HTR-8/SVneo (cell line): ENCODE measurements around the gene CDH22.

Source experiments
- DNase-seq: peaks from one replicate; pipeline ENCODE4 v3.0.0; 2011; ENCODE audit warnings: low spot score, mixed read lengths; ENCODE audit not compliant: insufficient read length
- FAIRE-seq: peaks from 2 replicates; lab custom pipeline; 2011; peaks lifted over from hg19 to GRCh38; lab: Jason Lieb, UNC

The CDH22 gene

DNA sequence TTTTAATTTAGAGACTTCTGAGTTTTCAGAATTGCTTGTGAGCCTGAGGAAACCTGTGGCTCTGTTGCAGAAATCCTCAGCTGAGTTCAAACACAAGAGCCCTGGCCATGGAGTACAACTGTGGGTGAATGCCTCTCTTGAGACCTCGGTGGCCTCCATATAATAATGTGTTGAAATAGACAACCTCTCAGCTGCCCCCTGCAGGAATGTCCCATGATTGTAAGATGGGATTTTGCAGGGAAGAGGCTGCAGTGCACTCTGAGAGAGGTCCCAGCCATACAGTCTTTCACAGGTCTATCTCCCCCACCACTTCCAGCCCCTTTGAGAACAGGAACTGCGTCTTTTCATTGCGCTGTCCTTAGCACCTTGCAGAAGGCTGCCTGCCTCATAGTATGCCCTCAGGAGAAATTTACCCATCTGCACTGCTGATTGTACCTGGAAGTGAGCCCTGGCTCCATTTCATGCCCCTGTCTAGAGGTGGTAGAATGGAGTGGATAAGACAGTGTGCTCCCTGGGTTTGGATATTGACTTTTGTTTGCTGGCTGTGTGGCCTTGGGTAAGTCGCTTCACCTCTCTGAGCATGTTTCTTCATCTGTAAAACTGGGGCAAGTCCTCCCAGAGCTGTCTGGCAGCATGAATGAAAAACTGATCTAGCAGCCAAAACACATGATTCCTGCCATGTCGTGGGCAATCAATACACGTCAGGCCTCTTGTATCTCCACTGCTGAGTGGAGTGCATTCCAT is 16.8 kb upstream of the CDH22 start:
- FAIRE-seq (peak; percentile 63), DNase-seq (peak; percentile 70)

- FAIRE-seq (peak; percentile 63), DNase-seq (no peak)
These were observed 16.1 kb upstream of the CDH22 start for GRCh38 chr20:46324379-46324778.

DNA sequence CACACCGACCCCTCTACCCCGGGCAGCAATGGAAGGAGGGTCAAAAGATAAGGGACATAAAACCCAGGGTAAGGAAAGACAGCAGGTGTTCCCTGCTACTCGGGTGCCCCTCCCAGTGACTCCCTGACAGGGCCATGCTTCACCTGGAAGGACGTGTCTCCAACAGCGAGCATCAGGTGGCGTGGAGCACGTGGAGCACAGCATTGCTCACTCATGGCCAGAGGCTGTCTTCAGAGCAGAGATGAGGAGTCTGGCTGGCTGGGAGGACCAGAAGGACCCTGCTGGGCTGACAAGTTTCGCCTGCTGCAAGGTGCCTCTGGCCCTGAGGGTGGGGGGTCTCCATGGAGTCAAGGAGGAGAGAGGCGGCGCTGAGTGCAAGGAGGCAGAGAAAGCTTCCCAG is 15.3 kb upstream of the CDH22 start:
- FAIRE-seq (peak; percentile 46), DNase-seq (no peak)

DNA sequence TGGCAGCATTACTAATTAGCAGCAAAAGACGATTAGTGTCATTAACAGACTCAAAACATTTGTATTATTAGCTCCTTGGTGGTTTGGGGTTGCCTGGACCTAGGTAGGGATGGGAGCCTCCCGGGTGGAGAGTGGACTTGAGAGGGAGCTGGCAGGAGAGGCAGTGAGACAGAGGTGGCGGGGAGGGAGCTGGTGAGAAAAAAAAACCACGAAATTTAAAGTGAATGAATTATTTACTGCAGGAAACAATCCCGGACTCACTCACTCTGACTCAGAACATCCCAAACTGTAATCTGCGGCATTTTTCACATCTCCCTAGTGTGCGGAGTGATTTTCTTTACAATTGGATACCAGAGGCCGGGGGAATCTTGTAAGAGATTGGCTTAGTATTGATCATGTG is 14.3 kb upstream of the CDH22 start:
- peak; percentile 20 for FAIRE-seq
- no peak for DNase-seq

DNA sequence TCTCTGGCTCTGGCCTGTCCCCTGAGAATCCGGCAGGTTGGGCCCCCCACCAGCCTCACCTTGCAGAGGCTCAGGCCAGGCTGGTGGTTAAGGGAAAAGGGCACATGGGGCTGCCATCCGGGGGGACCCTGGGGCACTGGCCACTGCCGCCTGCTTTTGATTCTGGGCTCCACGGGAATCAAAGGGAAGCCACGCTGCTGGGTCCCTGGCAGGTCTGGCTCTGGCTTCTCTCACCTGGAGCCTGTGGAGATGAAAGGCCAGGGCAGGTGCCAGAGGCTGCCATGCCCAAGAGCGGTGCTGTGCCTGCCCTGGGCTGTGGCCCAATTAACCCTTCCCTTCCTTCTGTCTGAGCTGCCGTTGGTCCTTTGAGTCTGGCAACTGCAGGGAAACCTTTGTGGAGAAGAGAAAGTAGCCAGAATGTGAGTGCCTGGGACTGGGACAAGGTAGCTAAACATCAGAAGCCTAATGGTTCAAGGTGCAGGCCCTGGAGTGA is 9.4 kb upstream of the CDH22 start:
- FAIRE-seq (peak; percentile 40), DNase-seq (no peak)

GRCh38 chr20:46316984-46317684 is 8.8 kb upstream of the CDH22 start:
- DNase-seq (no peak), FAIRE-seq (no peak)

DNA sequence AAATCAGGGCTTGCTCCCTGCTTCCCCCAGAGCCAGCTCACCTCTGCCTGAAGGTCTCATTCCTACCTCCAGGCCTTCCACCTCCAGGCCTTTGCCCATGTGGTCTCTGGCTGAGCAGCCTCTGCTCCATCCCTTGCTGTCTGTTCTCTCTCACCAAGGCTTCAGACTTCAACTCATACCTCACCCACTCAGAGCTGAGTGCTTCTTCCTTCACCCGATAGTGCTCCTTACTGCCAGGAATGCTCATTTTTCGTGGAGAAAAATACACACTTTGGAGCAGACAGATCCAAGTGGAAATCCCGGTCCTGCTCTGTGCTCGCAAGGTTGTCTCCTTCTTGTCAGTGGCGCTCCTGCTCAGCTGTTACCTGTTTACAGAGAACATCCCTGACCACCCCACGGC is 7.0 kb upstream of the CDH22 start:
- peak; percentile 78 for FAIRE-seq
- no peak for DNase-seq

- DNase-seq (no peak), FAIRE-seq (peak; percentile 40)
These were observed 4.9 kb upstream of the CDH22 start for GRCh38 chr20:46312945-46313861.

- DNase-seq, result no peak
- peak; percentile 77 for FAIRE-seq
These were observed 4.0 kb upstream of the CDH22 start for GRCh38 chr20:46312075-46312944.

GRCh38 chr20:46311719-46312074 is 3.4 kb upstream of the CDH22 start:
- DNase-seq, result no peak
- FAIRE-seq, result no peak

- DNase-seq, result peak; percentile 54
- peak; percentile 76 for FAIRE-seq
These were observed 2.8 kb upstream of the CDH22 start for GRCh38 chr20:46311039-46311650.

GRCh38 chr20:46309945-46310344 is 1.6 kb upstream of the CDH22 start:
- DNase-seq (no peak), FAIRE-seq (no peak)

- DNase-seq (no peak), FAIRE-seq (no peak)
These were observed 370 bp downstream of the CDH22 start for GRCh38 chr20:46307999-46308257.

GRCh38 chr20:46307139-46307998 is 929 bp downstream of the CDH22 start:
- DNase-seq, result peak; percentile 98
- peak; percentile 26 for FAIRE-seq

DNA sequence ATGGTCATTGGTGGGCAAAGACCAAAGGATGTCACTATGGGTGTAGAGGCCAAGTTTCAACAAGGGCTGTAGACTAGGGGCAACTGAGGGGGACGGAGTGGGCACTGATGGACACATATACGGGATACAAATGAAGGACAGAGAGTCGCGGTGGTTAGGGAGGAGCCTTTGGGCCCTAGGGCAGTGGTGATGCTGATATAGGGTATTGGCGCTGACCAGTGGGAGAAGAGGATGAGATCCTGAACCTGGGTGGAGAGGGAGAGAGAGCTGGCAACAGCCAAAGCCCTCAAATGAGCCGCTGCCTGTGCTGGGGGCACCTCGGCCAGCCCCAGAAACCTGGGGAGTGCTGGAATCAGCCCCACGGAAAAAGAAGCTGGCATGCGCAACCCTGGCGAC is 1.6 kb downstream of the CDH22 start:
- DNase-seq, result no peak
- no peak for FAIRE-seq

DNA sequence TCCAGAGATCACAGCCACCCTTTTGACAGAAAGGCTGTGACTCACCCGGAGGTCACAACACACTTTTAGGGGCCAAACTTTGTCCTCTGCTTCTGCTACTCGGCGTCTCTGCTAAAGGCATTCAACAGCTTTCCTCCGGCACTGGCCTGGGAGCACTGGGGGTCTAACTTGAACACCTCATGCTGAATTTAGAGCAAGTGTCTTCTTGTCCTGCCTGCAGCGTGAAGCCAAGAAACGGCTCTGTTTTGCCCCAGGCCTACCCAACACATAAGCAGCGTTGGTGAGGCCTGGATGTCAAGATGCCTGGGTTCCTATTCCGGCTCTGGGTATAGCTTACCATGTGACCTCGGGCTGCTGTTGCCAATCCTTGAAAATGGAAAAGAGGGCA is 2.3 kb downstream of the CDH22 start:
- no peak for DNase-seq
- no peak for FAIRE-seq

DNA sequence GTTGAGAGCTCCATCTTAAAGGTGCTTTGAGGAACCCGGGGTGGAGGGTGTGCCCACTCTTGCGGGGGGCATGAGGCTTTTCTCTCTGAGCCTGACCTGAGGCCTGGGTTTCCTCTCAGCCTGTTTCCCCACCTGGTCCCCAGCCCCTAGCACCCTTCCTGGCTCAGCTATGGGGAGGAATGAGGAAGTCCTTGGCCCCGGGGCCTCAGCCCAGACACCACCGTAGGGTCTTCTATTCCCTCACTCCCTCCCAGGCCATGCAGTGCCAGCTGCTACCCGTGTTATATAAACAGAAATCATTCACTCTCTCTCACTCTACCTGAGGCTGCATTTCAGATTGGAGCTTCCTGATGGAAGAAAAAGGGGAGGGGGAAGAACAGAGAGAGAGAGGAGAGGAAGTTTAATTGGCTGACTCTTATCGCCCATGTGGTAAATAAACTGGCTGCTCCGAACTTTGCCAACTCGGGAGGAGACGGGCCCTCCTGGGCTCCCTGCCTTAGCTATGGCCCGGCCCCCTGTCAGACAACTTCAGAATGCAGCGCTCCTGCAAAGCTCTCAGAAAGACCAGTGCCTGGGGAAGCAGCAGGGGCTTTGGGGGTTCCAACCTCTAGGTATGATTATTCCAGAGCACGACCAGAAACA is 2.8 kb downstream of the CDH22 start:
- FAIRE-seq, result no peak
- no peak for DNase-seq

DNA sequence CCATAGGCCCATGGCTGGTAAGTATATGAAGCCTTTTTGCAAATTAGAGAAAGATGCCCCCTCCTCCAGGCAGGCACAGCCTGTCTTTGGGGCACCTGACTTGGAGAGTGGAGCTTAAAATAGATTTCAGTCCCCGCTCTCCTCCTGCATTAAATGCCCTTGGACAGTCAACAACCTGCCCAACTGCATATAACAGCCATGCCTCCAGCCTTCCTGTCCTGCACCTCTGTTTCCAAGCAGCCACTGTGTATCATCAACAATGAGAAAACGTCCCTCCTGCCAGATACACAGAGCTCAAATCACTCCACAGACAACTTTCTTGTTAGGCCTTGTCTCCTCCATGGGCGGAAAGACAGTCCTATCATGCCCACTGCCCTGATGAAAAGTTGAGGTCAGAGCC is 3.4 kb downstream of the CDH22 start:
- no peak for FAIRE-seq
- DNase-seq, result no peak
